ENCODE results near the gene BBS10. TPM values are rescaled to one million over a fixed set of nuclear protein-coding genes. Genes with fewer than 3 reads are reported as not detected.

Gene BBS10
- total and polyA plus RNA-seq, 2 of the 8 experiments (the other 6 are each of a cell fraction or from before 2014, with no cell fraction given) = 4.4 to 9.2 TPM

GRCh38 chr12:76337583-76337982 is 10.6 kb downstream of the BBS10 start (continued):
- TF ChIP-seq SUZ12 (IDR thresholded peaks at IDR 0.05; ENCODE audit: low read length) (no peak), FOSL1 (IDR thresholded peaks at IDR 0.05; ENCODE audit: insufficient read depth, low read depth, low read length) (no peak), SIX5 (IDR thresholded peaks at IDR 0.05; ENCODE audit: low read depth, low read length) (no peak), CBX8 (IDR thresholded peaks at IDR 0.05; ENCODE audit: borderline replicate concordance, low read depth, low read length) (no peak), GTF2F1 (IDR thresholded peaks at IDR 0.05; ENCODE audit: borderline replicate concordance, low read depth, low read length) (no peak), TBP (IDR thresholded peaks at IDR 0.05; ENCODE audit: low read depth, low read length) (no peak), HDAC6 (IDR thresholded peaks at IDR 0.05; ENCODE audit: low read depth, low read length) (no peak)

Measured in H1 (cell line).